GM21381 (cell line): ENCODE data around the gene CSDE1.
"Not testable (repeated sequence)": the region's sequence is repeated elsewhere in the genome, so short reads cannot be mapped to it uniquely, and the experiment has no call there.

Experiments
- ATAC-seq: cut with Tn5 transposase; IDR thresholded peaks from one replicate; pipeline ENCODE4 v1.9.1; 2021; ENCODE audit warnings: mild to moderate bottlenecking, moderate library complexity; ENCODE audit not compliant: unreplicated experiment

CSDE1 gene

DNA sequence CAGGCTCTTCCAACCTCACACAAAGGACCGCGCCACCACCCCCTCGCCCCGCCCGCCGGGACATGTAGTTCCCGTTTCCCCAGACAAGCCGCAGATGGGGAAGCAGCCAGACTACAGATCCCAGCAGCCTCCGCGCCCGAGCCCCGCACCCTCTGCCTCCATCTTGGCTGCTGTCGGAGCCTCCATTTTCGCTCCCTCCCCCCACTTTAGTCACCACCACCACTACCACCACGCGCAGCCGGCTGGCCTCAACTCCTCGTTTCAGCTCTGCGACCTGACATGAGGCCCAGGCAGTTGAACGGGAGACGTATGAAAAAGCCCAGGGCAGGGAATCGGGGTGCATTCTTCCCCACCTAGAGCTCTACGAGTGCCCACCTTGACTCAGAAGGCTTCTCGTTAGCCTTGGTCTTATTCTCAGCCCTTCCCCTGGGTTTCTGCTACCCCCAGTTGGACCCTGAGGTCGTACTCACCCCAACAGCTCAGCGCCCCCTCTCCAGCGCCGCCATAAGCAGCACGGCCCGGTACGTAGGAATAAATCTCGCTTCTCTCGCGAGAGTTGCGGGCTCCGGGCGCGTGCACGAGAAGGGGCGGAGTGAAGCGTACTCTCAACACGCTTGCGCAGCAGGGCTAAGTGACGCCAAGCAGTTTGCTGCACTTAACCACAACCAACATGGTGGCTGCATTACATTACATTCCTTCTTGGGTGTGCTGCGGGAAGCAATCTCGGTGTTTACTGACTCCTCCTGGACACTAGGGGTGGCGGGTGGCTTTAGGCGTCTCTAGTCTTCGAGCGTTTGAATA, at the start of gene CSDE1:
CSDE1 (minus strand) TSS at position 530 of the 801 bp plus-strand sequence. CDS start 18,094 bp downstream, outside the sequence.
- peak; percentile 81 for ATAC-seq

DNA sequence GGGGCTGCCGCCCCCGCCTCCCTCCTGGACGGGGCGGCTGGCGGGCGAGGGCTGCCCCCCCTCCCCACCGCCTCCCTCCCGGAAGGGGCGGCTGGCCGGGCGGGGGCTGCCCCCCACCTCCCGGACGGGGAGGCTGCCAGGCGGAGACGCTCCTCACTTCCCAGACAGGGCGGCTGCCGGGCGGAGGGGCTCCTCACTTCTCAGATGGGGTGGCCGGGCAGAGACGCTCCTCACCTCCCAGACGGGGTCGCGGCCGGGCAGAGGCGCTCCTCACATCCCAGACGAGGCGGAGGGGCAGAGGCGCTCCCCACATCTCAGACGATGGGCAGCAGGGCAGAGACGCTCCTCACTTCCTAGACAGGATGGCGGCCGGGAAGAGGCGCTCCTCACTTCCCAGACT, 46.7 kb upstream of the CSDE1 start:
- not testable (repeated sequence) for ATAC-seq

DNA sequence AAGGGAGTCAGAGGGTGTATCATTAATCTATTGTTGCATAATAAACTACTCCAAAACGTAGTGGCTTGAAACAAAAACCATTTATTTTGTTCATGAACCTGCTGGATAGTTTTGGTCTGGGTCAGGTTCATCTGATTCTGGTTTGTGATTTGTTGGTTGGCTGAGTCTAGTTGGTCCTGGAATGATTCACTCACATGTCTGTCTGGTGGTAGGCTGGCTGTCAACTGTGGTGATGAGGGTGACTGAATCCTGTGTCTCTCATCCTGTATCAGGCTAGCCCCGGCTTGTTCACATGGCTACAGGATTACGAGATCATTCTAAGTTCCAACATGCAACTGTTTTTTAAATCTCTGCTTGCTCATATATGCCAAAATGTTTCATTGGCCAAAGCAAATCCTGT, 45.2 kb upstream of the CSDE1 start:
- ATAC-seq = no peak

DNA sequence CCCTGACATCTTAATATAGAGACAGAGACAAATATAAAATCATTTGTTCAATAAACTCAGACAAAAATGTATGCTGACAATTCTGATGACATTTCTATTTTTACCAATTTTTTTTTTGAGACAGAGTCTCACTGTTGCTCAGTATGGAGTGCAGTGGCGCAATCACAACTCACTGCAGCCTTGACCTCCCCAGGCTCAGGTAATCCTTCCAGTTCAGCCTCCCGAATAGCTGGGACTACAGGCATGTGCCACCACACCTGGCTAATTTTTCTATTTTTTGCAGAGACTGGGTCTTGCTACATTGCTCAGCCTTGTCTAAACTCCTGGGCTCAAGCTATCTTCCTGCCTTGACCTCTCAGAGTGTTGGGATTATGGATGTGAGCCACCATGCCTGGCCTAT, 36.3 kb upstream of the CSDE1 start:
- no peak for ATAC-seq

DNA sequence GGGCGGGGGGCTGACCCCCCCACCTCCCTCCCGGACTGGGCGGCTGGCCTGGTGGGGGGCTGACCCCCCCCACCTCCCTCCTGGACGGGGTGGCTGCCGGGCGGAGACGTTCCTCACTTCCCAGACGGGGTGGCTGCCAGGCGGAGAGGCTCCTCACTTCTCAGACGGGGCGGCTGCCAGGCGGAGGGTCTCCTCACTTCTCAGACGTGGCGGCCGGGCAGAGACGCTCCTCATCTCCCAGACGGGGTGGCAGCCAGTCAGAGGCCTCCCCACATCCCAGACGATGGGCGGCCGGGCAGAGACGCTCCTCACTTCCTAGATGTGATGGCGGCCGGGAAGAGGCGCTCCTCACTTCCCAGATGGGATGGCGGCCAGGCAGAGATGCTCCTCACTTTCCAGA, 32.8 kb upstream of the CSDE1 start:
- not testable (repeated sequence) for ATAC-seq

DNA sequence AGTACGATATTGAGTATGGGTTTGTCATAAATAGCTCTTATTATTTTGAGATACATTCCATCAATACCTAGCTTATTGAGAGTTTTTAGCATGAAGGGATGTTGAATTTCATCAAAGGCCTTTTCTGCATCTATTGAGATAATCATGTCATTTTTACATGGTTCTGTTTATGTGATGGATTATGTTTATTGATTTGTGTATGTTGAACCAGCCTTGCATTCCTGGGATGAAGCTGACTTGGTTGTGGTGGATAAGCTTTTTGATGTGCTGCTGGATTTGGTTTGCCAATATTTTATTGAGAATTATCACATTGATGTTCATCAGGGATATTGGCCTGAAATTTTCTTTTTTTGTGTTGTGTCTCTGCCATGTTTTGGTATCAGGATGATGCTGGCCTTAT, 28.7 kb upstream of the CSDE1 start:
- ATAC-seq = not testable (repeated sequence)

DNA sequence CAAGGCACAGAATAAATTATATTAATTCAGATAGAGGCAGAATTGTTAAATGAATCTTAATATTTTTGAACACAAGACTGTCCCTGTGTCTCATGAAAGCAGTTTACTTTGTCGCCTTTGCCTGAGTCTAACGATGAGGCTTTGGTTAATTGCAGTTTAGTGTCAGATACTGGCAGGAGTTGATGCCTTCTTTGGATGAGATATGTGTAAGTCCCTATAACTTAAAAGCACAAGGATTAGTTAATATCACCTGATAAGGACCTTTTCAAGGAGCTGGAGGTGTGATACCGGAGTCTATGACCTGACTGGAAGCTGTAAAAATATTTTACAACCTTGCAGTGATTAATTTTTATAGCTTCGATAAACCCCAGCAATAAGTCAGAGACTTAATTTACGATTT, 24.7 kb upstream of the CSDE1 start:
- no peak for ATAC-seq

DNA sequence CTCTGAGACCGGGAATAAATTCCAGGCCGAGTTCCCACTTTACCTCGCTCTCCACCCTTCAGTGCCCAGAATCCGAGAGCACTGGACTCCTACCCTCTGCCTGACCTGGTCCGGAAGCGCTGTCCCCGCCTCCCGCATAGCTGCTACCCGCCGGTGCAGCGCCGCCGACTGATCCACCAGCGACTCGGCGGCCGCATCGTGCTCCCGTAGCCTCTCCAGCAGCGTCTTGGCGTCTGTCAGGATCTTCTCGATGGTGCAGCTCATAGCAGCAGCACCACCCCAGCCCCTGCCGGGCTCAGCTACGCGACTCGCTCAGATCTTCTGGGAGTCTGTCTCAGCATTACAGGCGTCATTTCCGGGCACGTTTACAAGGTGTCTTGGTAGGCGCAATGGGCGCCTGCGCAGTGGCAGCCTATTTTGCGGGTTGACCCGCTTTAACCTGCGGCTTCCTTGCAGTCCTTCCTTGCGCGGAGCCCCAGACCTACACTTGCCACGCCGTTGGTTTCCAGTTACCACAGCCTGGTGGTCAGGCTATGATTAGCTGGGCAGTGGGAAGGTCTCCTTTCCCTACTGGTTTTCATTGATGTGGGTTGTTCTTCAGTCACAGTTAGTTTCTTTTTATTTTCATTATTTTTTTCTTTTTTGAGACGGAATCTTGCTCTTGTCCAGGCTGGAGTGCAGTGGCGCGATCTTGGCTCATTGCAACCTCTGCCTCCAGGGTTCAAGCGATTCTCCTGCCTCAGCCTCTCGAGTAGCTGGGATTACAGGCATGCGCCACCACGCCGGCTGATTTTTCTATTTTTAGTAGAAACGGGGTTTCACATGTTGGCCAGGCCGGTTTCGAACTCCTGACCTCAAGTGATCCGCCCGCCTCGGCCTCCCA, 22.8 kb upstream of the CSDE1 start, which contains the start of gene SIKE1:
SIKE1 (minus strand) TSS at position 342 of the 883 bp plus-strand sequence; CDS start at position 264, 78 bp downstream.
- ATAC-seq = peak; percentile 98

DNA sequence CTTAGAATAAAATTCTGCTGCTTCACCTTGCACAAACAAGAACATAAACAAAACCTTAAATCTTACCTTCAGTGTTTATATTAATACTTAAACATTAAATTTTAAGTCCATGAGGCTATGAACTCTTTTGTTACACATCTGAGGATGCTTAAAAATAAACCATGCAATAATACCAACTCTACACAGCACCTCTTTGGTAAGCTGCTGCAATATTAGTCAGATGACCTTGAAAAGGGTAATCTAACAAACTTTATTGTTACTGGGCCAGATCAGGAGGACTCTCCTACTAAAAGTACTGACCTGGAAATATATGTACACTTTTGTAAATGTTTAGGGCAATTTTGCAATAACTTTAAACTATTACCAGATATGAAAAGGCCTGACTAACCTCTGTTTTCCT, 21.9 kb upstream of the CSDE1 start:
- no peak for ATAC-seq

DNA sequence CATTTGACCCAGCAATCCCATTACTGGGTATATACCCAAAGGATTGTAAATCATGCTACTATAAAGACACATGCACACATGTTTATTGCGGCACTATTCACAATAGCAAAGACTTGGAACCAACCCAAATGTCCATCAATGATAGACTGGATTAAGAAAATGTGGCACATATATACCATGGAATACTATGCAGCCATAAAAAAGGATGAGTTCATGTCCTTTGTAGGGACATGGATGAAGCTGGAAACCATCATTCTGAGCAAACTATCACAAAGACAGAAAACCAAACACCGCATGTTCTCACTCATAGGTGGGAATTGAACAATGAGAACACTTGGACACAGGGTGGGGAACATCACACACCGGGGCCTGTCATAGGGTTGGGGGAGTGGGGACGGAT, 18.9 kb upstream of the CSDE1 start:
- ATAC-seq = not testable (repeated sequence)

DNA sequence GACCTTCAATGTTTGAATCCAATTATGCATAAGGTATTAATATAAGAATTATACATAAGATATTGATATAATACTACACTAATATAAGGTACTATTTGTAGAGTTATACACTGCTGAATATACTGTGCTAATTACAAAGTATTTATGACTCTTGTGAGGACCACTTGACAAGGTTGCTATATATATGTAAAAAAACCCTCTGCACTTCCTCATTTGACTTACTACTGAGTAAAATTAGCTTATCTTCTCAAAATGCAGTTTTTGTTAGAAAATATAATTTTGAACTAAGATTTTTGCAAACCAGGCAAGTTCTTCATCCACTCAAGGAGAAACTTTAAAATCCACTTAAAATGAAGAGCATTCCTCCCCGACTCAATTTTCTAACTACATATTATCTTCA, 14.2 kb upstream of the CSDE1 start:
- no peak for ATAC-seq

DNA sequence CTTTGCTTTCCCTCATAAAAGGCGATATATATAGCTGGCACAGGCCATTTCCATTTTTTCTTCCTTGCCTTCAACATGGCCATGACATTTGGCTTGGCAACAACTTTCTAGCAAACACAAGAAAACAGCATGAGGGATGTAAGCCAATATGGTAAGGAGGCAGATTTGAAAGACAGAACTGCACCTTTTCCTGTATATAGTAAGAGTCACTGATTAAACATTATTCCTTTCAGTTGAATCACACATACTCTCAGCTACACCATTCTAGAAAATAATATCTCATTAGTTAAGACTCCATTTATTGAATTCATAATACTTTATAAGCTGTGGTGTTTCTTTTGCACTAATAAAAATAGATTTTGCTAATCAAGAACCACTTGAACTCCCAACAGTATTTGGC, 13.2 kb upstream of the CSDE1 start:
- no peak for ATAC-seq

DNA sequence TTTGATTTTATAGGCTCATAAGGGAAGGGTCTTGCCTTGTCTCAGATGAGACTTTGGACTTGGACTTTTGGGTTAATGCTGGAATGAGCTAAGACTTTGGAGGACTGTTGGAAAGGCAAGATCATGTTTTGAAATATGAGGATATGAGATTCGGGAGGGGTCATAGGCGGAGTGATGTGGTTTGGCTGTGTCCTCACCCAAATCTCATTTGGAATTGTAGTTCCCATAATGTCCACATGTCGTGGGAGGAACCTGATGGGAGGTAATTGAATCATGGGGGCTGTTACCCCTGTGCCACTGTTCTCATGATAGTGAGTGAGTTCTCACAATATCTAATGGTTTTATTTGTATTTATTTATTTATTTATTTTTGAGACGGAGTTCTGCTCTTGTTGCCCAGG, 6.9 kb upstream of the CSDE1 start:
- no peak for ATAC-seq

DNA sequence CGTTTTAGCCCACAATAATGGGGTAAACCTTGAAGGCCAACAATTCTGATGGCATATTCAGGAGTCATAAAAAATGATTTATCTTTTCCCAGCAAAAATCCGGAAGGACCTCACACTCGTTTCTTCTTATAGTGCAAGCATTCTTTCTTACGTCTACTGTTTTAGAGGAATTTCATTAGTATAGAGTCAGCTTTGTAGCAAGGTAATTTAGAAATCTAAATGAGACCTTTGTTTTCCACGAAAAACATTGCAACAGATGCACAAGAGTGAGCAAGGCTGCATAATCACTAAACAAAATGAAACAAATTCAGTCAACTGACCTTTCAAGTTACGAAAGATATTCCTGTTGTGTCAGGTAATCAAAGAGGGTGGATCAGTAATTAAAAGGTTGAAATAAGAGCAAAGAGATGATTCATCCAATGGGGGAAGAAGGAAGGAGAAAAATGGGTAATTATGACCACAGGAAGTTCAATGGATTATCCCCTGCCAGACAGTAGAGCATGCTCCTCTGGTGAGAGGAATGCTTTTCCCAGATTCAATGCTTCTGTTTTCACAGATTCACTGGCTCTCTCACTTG, 560 bp upstream of the CSDE1 start:
- no peak for ATAC-seq

DNA sequence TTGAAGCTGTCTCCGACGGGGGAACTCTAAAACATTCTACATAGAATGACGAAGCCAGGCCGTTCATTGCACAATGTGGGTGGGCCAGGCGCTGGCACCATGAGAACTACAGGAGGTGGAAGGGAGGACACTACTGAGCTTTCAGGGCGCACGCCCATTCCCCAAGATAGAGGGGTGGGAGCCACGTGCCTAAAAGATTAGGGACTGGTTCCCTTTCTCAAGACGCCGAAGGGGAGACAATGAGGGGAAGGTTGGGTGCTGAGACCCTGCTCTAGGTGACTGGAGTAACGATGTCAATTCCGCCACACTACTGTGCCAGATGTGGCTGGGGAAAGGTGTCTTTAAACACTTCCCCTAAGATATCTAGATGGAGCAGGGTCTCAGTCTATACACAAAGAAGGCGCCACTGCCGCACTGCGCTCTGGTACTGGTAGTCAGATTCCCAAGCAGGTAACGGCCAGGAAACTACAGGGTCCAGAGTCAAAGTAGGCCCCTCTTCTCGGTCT, 782 bp downstream of the CSDE1 start:
- peak; percentile 5 for ATAC-seq

DNA sequence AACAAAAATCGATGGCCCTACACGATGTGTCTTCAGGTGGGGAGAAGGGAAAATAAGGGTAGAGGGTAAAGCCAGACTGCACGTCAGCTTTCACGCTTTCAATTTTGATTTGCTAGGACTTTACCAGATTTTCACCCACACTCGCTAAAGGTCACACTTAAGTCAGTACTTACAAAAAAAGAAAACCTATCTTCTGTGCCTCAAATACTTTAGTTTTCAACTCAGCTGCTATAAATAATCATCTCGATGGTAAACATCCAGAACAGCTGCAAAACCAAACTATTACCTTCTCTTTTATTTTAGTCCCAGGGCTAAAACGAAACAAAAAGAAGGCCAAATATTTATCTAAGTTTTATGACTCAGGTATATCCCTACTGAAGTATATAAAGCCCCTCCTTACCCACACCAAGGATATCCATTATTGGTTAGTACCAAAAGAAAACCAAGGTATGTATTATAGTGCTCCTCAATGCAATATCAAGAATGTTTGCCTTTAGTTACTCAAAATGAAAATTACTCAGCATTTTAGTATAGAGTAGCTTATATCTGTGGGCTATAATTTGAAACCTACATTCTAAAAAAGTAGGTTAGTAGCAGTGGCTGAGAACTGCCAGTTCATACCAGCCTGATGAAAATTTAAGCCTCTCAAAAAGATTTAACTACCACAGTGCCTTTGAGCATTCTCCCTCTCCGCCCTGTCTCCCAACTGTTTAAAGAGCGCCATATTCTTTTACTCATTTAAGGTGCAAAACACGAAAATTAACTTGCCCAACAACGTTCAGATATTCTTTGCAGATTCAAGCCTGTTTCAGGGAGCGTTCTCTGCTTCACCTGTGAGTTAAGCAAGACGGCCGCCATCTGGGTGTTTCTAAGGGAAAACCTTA, 1.5 kb downstream of the CSDE1 start:
- peak; percentile 41 for ATAC-seq

DNA sequence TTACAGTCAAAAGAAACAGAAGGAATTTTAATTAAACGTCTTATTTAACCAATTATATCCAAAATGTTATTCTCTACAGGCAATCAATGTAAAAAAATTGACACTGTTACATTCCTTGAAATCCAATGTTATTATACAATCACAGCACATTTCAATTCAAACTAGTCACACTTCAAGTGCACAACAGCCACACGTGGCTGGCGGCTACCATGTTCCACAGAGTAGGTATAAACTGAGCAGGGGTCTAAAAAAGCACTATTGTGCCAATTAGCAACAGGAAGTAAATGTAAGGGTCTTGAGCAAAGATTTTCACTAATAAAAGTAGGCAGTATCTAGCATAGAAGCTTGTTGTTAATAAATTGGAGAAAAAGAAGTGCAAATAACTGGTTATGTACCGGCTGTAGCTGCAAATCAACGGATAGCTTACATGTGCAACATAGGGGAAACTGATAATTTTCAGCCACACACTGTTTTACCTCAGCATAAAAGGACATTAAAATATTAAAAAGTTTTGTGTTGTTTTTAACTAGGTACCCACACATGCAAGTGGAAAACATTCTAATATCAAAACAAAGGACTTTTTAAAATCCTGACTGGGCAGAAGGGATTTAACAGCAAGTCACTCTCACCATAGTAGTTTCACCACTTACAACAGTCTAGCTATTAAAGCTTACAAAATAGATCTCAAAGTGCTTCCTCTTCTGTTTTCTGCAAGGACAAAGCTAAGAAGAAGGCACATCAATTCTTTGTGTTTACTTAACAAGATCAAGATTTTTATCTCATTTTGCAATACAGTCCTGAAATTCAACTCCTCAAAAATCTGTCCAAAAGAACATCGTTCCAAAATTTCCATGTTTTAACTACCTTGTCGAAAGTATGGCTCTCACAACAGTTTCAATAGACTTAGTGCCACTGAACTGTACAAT, 2.5 kb downstream of the CSDE1 start:
- ATAC-seq = no peak

DNA sequence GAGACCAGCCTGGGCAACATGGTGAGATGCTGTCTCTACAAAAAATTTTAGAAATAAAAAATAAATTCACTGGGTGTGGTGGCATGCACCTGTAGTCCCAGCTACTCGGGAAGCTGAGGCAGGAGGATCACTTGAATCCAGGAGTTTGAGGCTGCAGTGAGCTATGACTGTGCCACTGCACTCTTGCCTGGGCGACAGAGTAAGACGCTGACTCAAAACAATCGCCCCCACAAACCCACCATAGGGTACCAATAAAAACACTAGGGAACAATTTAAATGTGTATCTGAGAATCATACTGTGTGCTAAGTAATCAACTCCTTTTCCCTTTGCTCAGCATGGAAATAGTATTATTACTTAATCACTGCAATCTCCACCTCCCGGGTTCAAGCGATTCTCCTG, 4.1 kb downstream of the CSDE1 start:
- ATAC-seq = not testable (repeated sequence)

DNA sequence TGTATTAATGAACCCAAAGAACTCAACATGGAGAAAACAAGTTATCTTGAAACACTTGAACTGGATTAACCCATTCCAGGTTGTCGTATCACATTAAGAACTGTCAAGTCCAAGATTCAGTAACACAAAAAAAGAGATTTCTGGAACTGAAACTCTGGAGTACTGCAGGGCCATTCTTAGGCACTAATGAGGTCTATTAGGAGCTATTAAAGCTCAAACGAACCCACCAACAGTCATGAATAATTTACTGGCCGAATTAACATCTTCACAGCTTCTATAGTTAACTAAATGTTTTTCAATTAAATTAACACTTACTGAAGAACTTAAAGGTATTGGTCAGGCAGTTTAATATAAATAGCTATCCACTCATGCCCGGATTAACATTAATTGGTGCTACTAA, 4.6 kb downstream of the CSDE1 start:
- ATAC-seq = no peak
